ENCODE data around the gene SIM1.
A peak's percentile ranks its signal among the peaks of the same experiment; 100 is the strongest.

The SIM1 gene, protein sequence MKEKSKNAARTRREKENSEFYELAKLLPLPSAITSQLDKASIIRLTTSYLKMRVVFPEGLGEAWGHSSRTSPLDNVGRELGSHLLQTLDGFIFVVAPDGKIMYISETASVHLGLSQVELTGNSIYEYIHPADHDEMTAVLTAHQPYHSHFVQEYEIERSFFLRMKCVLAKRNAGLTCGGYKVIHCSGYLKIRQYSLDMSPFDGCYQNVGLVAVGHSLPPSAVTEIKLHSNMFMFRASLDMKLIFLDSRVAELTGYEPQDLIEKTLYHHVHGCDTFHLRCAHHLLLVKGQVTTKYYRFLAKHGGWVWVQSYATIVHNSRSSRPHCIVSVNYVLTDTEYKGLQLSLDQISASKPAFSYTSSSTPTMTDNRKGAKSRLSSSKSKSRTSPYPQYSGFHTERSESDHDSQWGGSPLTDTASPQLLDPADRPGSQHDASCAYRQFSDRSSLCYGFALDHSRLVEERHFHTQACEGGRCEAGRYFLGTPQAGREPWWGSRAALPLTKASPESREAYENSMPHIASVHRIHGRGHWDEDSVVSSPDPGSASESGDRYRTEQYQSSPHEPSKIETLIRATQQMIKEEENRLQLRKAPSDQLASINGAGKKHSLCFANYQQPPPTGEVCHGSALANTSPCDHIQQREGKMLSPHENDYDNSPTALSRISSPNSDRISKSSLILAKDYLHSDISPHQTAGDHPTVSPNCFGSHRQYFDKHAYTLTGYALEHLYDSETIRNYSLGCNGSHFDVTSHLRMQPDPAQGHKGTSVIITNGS

DNA sequence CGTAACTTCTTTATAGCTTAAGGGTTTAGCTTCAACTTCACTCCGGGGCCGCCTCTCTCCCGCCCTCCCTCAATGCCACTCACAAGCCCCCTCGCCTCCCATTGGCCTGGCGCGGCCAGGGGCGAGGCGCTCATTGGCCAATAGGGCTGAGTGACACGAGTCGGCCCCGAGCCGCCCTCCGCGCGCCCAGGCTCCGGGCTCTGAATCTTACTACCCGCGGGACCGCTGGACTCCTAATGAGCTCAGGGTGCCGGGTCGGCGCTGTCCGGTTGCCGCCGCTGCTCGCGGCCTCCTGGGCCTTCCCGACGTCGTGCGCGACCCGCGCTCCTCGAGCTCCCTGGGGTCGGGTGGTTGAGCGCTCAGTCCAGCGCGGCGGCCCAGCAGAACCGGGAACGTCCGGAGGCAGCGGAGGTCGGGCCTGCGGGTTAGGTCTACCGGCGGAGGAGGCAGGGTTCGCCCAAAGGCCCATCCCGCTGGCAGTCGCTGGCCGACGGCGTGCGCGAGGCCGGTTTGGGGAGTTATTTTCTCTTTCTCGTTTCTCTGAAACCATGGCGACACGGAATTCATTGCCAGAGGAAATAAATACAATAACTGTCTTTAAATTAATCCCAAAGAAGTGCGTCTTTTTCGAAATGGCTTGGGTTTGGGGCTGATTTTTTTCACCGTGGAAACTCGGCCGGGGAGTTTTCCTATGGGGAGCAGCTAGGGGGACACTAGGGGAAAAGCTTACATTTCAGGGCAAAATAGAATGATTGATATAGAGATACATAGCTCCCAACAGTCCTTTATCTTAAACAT lies at the start of gene SIM1:
TSS of gene SIM1 (minus strand) at position 19 of the 798 bp plus-strand sequence. CDS start 1,453 bp downstream, outside the sequence.
- peak within 1 kb of the TSS; percentile 39 for H3K4me3 Mint-ChIP-seq
- H3K9me3 Mint-ChIP-seq, result peaks cover 18% of the 10 kb centered on the region
- H3K27ac Mint-ChIP-seq, result no peak within 1 kb of the TSS
- H3K4me1 Mint-ChIP-seq (ENCODE audit: low read depth), result peaks cover 29% of the 10 kb centered on the region
- peaks cover 11% of the 10 kb centered on the region for H3K36me3 Mint-ChIP-seq (ENCODE audit: low read depth)
- peaks cover 89% of the 10 kb centered on the region for H3K27me3 Mint-ChIP-seq

- Mint-ChIP-seq H3K9me3 (no peaks in the 10 kb centered on the region), H3K4me3 (no peak overlapping the region), H3K27ac (no peak overlapping the region), H3K4me1 (ENCODE audit: low read depth) (no peaks in the 10 kb centered on the region), H3K36me3 (ENCODE audit: low read depth) (peaks cover 66% of the 10 kb centered on the region), H3K27me3 (no peaks in the 10 kb centered on the region)
Measured at GRCh38 chr6:100512203-100512862, 47.6 kb upstream of the SIM1 start.

DNA sequence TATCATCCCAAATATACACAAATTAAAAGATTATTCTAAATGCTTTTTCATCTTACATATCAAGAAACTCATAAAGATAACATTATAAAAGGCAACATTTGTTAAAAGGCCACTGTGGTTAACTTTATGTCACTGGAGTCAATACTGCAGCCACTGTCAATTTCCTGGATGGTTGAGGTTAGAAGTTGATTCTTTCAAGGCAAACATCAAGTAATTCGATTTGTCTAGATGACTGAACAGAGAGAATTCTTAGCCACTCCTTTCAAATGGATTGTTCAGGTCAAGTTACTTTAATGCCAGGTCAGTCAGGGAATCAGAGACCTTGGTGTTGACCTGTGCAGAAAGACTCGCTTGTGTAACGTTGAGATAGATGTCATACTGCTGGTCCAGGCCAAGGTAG lies 44.4 kb upstream of the SIM1 start:
- Mint-ChIP-seq H3K4me1 (ENCODE audit: low read depth) (no peaks in the 10 kb centered on the region), H3K4me3 (no peak overlapping the region), H3K27me3 (no peaks in the 10 kb centered on the region), H3K27ac (no peak overlapping the region), H3K36me3 (ENCODE audit: low read depth) (peaks cover 56% of the 10 kb centered on the region), H3K9me3 (no peaks in the 10 kb centered on the region)

DNA sequence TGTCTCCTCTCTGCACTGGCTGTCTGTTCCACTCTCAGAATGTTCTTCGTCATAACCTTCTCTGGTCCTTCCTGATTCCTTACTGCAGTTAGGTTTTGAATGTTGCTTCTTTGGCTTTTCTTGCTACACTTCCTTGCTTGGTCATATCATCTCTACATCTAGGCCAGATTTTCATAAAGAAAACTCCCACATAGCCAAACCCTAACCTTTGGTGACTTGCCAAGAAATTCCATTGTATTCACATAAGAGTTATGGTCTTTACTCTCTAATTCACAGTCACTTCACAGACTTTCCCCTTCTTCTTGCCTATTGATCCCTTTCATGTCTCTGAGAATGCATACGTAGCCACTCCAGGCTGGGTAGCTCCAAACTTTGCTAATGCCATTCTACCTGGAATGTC lies 41.9 kb upstream of the SIM1 start:
- Mint-ChIP-seq H3K9me3 (no peaks in the 10 kb centered on the region), H3K4me1 (ENCODE audit: low read depth) (no peaks in the 10 kb centered on the region), H3K4me3 (no peak overlapping the region), H3K27me3 (no peaks in the 10 kb centered on the region), H3K27ac (no peak overlapping the region), H3K36me3 (ENCODE audit: low read depth) (peaks cover 36% of the 10 kb centered on the region)

DNA sequence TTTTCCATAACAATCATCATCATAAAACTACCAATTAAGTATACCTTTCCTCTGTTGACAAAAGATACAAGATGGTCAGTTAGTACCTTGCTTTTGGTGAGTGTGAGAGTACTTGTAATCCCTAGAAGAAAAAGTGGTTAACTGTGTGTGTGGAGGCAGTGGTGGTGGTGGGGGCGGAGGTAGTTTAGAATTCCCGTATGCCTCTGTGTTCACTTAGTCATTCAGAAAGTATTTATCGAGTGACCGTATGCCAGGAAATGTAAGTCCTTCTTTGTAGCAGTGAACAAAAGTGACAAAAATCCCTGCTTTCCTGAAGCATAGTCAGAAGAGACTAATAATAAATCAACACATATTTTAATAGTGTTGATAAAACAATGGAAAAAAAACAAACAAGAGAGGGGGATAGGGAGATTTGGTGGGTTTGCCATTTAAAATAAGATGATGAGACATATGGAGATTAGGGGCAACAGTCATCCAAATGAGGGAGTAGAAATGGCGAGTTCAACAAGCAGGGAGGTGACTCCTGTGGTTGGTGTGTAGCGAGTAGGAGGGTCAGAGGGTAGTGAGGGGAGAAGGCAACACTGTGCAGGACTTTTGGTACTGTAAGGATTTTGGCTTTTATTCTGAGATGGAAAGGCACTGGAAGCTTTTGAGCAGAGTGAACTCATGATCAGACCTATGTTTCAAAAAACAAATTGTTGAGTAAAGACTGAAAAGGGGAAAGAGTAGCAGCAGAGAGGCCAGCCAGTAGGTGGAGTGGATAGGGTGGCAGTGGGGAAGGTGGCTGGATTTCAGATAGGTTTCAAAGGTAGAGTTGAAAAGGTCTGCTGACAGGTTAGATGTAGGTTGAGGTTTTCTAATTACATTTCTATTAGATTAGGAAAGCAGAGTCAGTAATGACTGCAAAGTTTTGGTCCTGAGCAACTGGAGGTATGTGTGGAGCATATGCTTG lies 40.3 kb upstream of the SIM1 start:
- Mint-ChIP-seq H3K4me3 (no peak overlapping the region), H3K27ac (no peak overlapping the region), H3K9me3 (no peaks in the 10 kb centered on the region), H3K27me3 (peaks cover 2% of the 10 kb centered on the region), H3K36me3 (ENCODE audit: low read depth) (peaks cover 23% of the 10 kb centered on the region), H3K4me1 (ENCODE audit: low read depth) (no peaks in the 10 kb centered on the region)

- H3K27ac Mint-ChIP-seq, result no peak overlapping the region
- H3K4me3 Mint-ChIP-seq, result no peak overlapping the region
- H3K4me1 Mint-ChIP-seq (ENCODE audit: low read depth), result no peaks in the 10 kb centered on the region
Measured at GRCh38 chr6:100503043-100503705, 38.5 kb upstream of the SIM1 start.

GRCh38 chr6:100493206-100493888 lies 28.6 kb upstream of the SIM1 start:
- Mint-ChIP-seq H3K9me3 (peaks cover 9% of the 10 kb centered on the region), H3K36me3 (ENCODE audit: low read depth) (no peaks in the 10 kb centered on the region), H3K4me3 (no peak overlapping the region), H3K27me3 (peaks cover 46% of the 10 kb centered on the region), H3K27ac (no peak overlapping the region), H3K4me1 (ENCODE audit: low read depth) (no peaks in the 10 kb centered on the region)

More at GRCh38 chr6:100503043-100503705, 38.5 kb upstream of the SIM1 start:
- peaks cover 4% of the 10 kb centered on the region for H3K9me3 Mint-ChIP-seq
- H3K27me3 Mint-ChIP-seq, result peaks cover 3% of the 10 kb centered on the region
- peaks cover 7% of the 10 kb centered on the region for H3K36me3 Mint-ChIP-seq (ENCODE audit: low read depth)

- Mint-ChIP-seq H3K9me3 (peaks cover 5% of the 10 kb centered on the region), H3K27ac (no peak overlapping the region), H3K27me3 (peaks cover 50% of the 10 kb centered on the region), H3K4me1 (ENCODE audit: low read depth) (no peaks in the 10 kb centered on the region), H3K36me3 (ENCODE audit: low read depth) (no peaks in the 10 kb centered on the region), H3K4me3 (no peak overlapping the region)
Measured at GRCh38 chr6:100491952-100492670, 27.4 kb upstream of the SIM1 start.

GRCh38 chr6:100490065-100490464 lies 25.3 kb upstream of the SIM1 start:
- no peaks in the 10 kb centered on the region for H3K9me3 Mint-ChIP-seq
- peaks cover under 1% of the 10 kb centered on the region for H3K4me1 Mint-ChIP-seq (ENCODE audit: low read depth)
- H3K4me3 Mint-ChIP-seq, result no peak overlapping the region
- H3K27ac Mint-ChIP-seq, result no peak overlapping the region
- peaks cover 48% of the 10 kb centered on the region for H3K27me3 Mint-ChIP-seq
- H3K36me3 Mint-ChIP-seq (ENCODE audit: low read depth), result no peaks in the 10 kb centered on the region

DNA sequence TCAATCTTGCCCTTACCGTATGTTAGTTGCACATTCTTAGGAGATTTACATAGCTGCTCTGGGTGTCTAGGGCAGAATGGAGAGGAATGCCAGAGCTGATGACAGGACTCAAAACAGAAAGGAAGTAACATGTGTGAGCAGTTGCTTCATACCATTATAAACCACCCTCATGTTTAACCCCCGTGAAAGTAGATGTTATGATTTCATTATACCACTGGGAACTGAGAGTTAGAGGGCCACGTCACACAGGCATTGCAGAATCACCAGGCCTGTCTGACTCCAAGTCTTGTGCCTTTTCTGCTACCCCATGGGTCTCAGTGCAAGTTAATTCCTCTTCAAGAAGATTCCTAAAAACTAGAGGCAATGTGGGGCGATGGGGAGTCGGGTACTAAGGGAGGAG lies 23.5 kb upstream of the SIM1 start:
- H3K9me3 Mint-ChIP-seq, result no peaks in the 10 kb centered on the region
- H3K36me3 Mint-ChIP-seq (ENCODE audit: low read depth), result no peaks in the 10 kb centered on the region
- H3K4me3 Mint-ChIP-seq, result no peak overlapping the region
- peaks cover 5% of the 10 kb centered on the region for H3K4me1 Mint-ChIP-seq (ENCODE audit: low read depth)
- no peak overlapping the region for H3K27ac Mint-ChIP-seq
- H3K27me3 Mint-ChIP-seq, result peaks cover 50% of the 10 kb centered on the region

- Mint-ChIP-seq H3K4me3 (no peak overlapping the region), H3K9me3 (no peaks in the 10 kb centered on the region), H3K27ac (no peak overlapping the region), H3K4me1 (ENCODE audit: low read depth) (peaks cover 5% of the 10 kb centered on the region), H3K27me3 (peaks cover 44% of the 10 kb centered on the region), H3K36me3 (ENCODE audit: low read depth) (no peaks in the 10 kb centered on the region)
Measured at GRCh38 chr6:100487638-100488037, 22.9 kb upstream of the SIM1 start.

- Mint-ChIP-seq H3K27me3 (peaks cover 33% of the 10 kb centered on the region), H3K9me3 (no peaks in the 10 kb centered on the region), H3K4me1 (ENCODE audit: low read depth) (peaks cover 5% of the 10 kb centered on the region), H3K4me3 (no peak overlapping the region), H3K36me3 (ENCODE audit: low read depth) (no peaks in the 10 kb centered on the region), H3K27ac (no peak overlapping the region)
Measured at GRCh38 chr6:100485268-100485667, 20.5 kb upstream of the SIM1 start.

Measured in stimulated activated naive CD8-positive, alpha-beta T cell treated with anti-CD3 and anti-CD28 coated beads, Interleukin-15, Interleukin-2, amounts not matched to agents 100 ng/mL and 50 ng/mL, for 24 hours (primary cell).